WTC11 (cell line): ENCODE data around the gene AGAP1. TPM values are rescaled to one million over a fixed set of nuclear protein-coding genes. Genes with fewer than 3 reads are reported as not detected.

Source experiments
- ATAC-seq: fragments of 200-7000 bp; cut with Tn5 transposase; 2 replicates; pipeline ENCODE4 v1.10.0; 2021; ENCODE audit warnings: mild to moderate bottlenecking, moderate library complexity
- CTCF ChIA-PET: fragments of 300-600 bp; sonication (Branson Sonifier 250); formaldehyde crosslinking; loops from one replicate; lab custom pipeline; 2021; ENCODE audit warnings: antibody characterized with exemption; lab: Charles Lee
- POLR2A ChIA-PET: fragments of 350-600 bp; sonication (Branson Sonifier 250); formaldehyde crosslinking; loops from one replicate; lab custom pipeline; 2021; ENCODE audit warnings: antibody characterized with exemption; lab: Charles Lee
- DNase-seq: peaks from one replicate; pipeline ENCODE4 v3.0.0; 2021; ENCODE audit warnings: low spot score
- H3K27ac Mint-ChIP-seq: 2 replicates; pipeline ENCODE4 v1.8.0; 2021; ENCODE audit warnings: mixed read lengths
- H3K27me3 Mint-ChIP-seq: 2 replicates; pipeline ENCODE4 v1.8.0; 2021; ENCODE audit warnings: low read depth, mild to moderate bottlenecking, moderate library complexity, mixed read lengths
- H3K36me3 Mint-ChIP-seq: 2 replicates; pipeline ENCODE4 v1.8.0; 2021; ENCODE audit warnings: mixed read lengths
- H3K4me1 Mint-ChIP-seq: 2 replicates; pipeline ENCODE4 v1.8.0; 2022; ENCODE audit warnings: mixed read lengths
- H3K4me3 Mint-ChIP-seq: 2 replicates; pipeline ENCODE4 v1.8.0; 2021; ENCODE audit warnings: mild to moderate bottlenecking, moderate library complexity, mixed read lengths
- H3K9me3 Mint-ChIP-seq: 2 replicates; pipeline ENCODE4 v1.8.0; 2021; ENCODE audit warnings: mixed read lengths
- MXD4 ChIP-seq: fragments of 250-450 bp; sonication (Bioruptor Pico); IDR thresholded peaks from 2 replicates; pipeline ENCODE4 v1.8.0; 2021; ENCODE audit warnings: mild to moderate bottlenecking, moderate library complexity, borderline replicate concordance
- NFATC4 ChIP-seq: fragments of 250-450 bp; sonication (Bioruptor Pico); IDR thresholded peaks from 2 replicates; pipeline ENCODE4 v1.9.0; 2021; ENCODE audit warnings: mild to moderate bottlenecking
- NR2C2 ChIP-seq: sonication (generic); formaldehyde crosslinking; IDR thresholded peaks from 2 replicates; pipeline ENCODE4 v1.8.0; 2022; ENCODE audit warnings: mild to moderate bottlenecking, missing genetic modification reagents
- NR3C1 ChIP-seq: sonication (generic); formaldehyde crosslinking; conservative IDR thresholded peaks from 2 replicates; pipeline ENCODE4 v1.8.1; 2023; ENCODE audit warnings: low read depth, mild to moderate bottlenecking, missing genetic modification reagents
- RELA ChIP-seq: sonication (generic); formaldehyde crosslinking; IDR thresholded peaks from 2 replicates; pipeline ENCODE4 v1.8.1; 2022; ENCODE audit warnings: missing genetic modification reagents, mild to moderate bottlenecking, borderline replicate concordance
- RORB ChIP-seq: fragments of 250-450 bp; sonication (Bioruptor Pico); IDR thresholded peaks from 2 replicates; pipeline ENCODE4 v1.9.0; 2021; ENCODE audit warnings: mild to moderate bottlenecking
- TCF7 ChIP-seq: sonication (generic); formaldehyde crosslinking; IDR thresholded peaks from 2 replicates; pipeline ENCODE4 v1.8.0; 2022; ENCODE audit warnings: mild to moderate bottlenecking, low read depth, missing genetic modification reagents, moderate library complexity
- ZNF396 ChIP-seq: fragments of 250-450 bp; sonication (Bioruptor Pico); IDR thresholded peaks from 2 replicates; pipeline ENCODE4 v1.8.0; 2021; ENCODE audit warnings: mild to moderate bottlenecking, moderate library complexity, borderline replicate concordance
- ZNF423 ChIP-seq: fragments of 250-450 bp; sonication (Bioruptor Pico); IDR thresholded peaks from 2 replicates; pipeline ENCODE4 v2.1.2; 2022; ENCODE audit warnings: mild to moderate bottlenecking, moderate library complexity
- total RNA-seq: library from RNA; stranded (reverse); gene quantifications from 3 replicates; pipeline ENCODE4 v1.2.3, GENCODE V29; 2021
- TF ChIP-seq, protein P1 (sequence below): sonication (generic); formaldehyde crosslinking; IDR thresholded peaks from 2 replicates; pipeline ENCODE4 v1.8.1; 2023; ENCODE audit warnings: mild to moderate bottlenecking, missing genetic modification reagents, moderate library complexity
- TF ChIP-seq, protein P2 (sequence below): sonication (generic); formaldehyde crosslinking; IDR thresholded peaks from 2 replicates; pipeline ENCODE4 v1.8.1; 2022; ENCODE audit warnings: mild to moderate bottlenecking, missing genetic modification reagents, moderate library complexity, borderline replicate concordance
- TF ChIP-seq, protein P3 (sequence below): sonication (generic); formaldehyde crosslinking; IDR thresholded peaks from 2 replicates; pipeline ENCODE4 v1.8.1; 2023; ENCODE audit warnings: mild to moderate bottlenecking, missing genetic modification reagents, borderline replicate concordance
- TF ChIP-seq, protein P4 (sequence below): sonication (generic); formaldehyde crosslinking; IDR thresholded peaks from 2 replicates; pipeline ENCODE4 v1.8.1; 2022; ENCODE audit warnings: missing genetic modification reagents, borderline replicate concordance
- TF ChIP-seq, protein P5 (sequence below): sonication (generic); formaldehyde crosslinking; IDR thresholded peaks from 2 replicates; pipeline ENCODE4 v1.8.1; 2023; ENCODE audit warnings: mild to moderate bottlenecking, moderate library complexity, missing genetic modification reagents
- TF ChIP-seq, protein P6 (sequence below): fragments of 250-450 bp; sonication (Bioruptor Pico); IDR thresholded peaks from 2 replicates; pipeline ENCODE4 v1.8.0; 2021; ENCODE audit warnings: mild to moderate bottlenecking
- TF ChIP-seq, protein P7 (sequence below): fragments of 250-450 bp; sonication (Bioruptor Pico); IDR thresholded peaks from 2 replicates; pipeline ENCODE4 v1.9.0; 2021; ENCODE audit warnings: mild to moderate bottlenecking
- TF ChIP-seq, protein P8 (sequence below): sonication (generic); formaldehyde crosslinking; IDR thresholded peaks from 2 replicates; pipeline ENCODE4 v1.8.0; 2023; ENCODE audit warnings: mild to moderate bottlenecking, missing genetic modification reagents

Gene AGAP1
- total RNA-seq, 1 experiment from 2014 or later, result 49.3 TPM

DNA sequence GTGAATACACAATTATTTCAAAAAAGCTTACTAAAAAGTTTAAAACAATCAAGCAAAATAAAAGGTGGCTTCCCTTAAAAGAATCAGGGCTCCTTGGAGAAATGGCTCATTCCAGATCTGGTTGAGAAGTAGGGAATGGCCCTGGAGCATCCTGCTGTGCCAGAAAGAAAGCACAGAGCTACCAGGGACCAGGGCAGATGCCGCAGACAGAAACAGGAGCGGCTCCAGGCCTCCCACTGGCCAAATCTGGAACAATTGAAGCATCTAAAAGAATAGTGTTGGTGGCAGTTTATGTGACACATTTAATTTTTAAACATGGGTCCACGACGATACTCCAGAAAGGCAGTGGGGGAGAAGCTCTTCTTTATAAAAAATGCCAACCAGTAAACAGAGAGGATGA, 598.9 kb downstream of the AGAP1 start:
- no peak overlapping the region for H3K4me3 Mint-ChIP-seq
- ATAC-seq (peak; percentile 84), DNase-seq (no peak)
- ChIA-PET POLR2A (interaction anchor here (0.9 kb wide), 1 partner anchor 70 kb away, joined by 3 read pairs; no protein-coding TSS in a partner anchor), CTCF (interaction anchor here (0.7 to 1.9 kb wide), 8 partner anchors 14 to 327 kb away, joined by 3 to 6 read pairs (median 4); no protein-coding TSS in a partner anchor)
- H3K27ac Mint-ChIP-seq, result peak overlapping the region; percentile 34
- H3K4me1 Mint-ChIP-seq, result peaks cover 44% of the 10 kb centered on the region
- TF ChIP-seq, protein P1, sequence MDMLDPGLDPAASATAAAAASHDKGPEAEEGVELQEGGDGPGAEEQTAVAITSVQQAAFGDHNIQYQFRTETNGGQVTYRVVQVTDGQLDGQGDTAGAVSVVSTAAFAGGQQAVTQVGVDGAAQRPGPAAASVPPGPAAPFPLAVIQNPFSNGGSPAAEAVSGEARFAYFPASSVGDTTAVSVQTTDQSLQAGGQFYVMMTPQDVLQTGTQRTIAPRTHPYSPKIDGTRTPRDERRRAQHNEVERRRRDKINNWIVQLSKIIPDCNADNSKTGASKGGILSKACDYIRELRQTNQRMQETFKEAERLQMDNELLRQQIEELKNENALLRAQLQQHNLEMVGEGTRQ (CRISPR knock-in tag), result no peak
- no peak for TF ChIP-seq MXD4 (CRISPR knock-in tag)
- TF ChIP-seq TCF7 (CRISPR knock-in tag), result no peak
- no peak for TF ChIP-seq NFATC4 (CRISPR knock-in tag)
- TF ChIP-seq, protein P2, sequence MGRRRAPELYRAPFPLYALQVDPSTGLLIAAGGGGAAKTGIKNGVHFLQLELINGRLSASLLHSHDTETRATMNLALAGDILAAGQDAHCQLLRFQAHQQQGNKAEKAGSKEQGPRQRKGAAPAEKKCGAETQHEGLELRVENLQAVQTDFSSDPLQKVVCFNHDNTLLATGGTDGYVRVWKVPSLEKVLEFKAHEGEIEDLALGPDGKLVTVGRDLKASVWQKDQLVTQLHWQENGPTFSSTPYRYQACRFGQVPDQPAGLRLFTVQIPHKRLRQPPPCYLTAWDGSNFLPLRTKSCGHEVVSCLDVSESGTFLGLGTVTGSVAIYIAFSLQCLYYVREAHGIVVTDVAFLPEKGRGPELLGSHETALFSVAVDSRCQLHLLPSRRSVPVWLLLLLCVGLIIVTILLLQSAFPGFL, result no peak
- TF ChIP-seq, protein P3, sequence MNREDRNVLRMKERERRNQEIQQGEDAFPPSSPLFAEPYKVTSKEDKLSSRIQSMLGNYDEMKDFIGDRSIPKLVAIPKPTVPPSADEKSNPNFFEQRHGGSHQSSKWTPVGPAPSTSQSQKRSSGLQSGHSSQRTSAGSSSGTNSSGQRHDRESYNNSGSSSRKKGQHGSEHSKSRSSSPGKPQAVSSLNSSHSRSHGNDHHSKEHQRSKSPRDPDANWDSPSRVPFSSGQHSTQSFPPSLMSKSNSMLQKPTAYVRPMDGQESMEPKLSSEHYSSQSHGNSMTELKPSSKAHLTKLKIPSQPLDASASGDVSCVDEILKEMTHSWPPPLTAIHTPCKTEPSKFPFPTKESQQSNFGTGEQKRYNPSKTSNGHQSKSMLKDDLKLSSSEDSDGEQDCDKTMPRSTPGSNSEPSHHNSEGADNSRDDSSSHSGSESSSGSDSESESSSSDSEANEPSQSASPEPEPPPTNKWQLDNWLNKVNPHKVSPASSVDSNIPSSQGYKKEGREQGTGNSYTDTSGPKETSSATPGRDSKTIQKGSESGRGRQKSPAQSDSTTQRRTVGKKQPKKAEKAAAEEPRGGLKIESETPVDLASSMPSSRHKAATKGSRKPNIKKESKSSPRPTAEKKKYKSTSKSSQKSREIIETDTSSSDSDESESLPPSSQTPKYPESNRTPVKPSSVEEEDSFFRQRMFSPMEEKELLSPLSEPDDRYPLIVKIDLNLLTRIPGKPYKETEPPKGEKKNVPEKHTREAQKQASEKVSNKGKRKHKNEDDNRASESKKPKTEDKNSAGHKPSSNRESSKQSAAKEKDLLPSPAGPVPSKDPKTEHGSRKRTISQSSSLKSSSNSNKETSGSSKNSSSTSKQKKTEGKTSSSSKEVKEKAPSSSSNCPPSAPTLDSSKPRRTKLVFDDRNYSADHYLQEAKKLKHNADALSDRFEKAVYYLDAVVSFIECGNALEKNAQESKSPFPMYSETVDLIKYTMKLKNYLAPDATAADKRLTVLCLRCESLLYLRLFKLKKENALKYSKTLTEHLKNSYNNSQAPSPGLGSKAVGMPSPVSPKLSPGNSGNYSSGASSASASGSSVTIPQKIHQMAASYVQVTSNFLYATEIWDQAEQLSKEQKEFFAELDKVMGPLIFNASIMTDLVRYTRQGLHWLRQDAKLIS (CRISPR knock-in tag), result no peak
- TF ChIP-seq, protein P4, sequence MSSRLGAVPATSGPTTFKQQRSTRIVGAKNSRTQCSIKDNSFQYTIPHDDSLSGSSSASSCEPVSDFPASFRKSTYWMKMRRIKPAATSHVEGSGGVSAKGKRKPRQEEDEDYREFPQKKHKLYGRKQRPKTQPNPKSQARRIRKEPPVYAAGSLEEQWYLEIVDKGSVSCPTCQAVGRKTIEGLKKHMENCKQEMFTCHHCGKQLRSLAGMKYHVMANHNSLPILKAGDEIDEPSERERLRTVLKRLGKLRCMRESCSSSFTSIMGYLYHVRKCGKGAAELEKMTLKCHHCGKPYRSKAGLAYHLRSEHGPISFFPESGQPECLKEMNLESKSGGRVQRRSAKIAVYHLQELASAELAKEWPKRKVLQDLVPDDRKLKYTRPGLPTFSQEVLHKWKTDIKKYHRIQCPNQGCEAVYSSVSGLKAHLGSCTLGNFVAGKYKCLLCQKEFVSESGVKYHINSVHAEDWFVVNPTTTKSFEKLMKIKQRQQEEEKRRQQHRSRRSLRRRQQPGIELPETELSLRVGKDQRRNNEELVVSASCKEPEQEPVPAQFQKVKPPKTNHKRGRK (CRISPR knock-in tag), result no peak
- no peak for TF ChIP-seq ZNF423 (CRISPR knock-in tag)
- no peak for TF ChIP-seq RELA (CRISPR knock-in tag)
- TF ChIP-seq NR3C1 (CRISPR knock-in tag), result no peak
- TF ChIP-seq ZNF396, result no peak
- TF ChIP-seq, protein P5, sequence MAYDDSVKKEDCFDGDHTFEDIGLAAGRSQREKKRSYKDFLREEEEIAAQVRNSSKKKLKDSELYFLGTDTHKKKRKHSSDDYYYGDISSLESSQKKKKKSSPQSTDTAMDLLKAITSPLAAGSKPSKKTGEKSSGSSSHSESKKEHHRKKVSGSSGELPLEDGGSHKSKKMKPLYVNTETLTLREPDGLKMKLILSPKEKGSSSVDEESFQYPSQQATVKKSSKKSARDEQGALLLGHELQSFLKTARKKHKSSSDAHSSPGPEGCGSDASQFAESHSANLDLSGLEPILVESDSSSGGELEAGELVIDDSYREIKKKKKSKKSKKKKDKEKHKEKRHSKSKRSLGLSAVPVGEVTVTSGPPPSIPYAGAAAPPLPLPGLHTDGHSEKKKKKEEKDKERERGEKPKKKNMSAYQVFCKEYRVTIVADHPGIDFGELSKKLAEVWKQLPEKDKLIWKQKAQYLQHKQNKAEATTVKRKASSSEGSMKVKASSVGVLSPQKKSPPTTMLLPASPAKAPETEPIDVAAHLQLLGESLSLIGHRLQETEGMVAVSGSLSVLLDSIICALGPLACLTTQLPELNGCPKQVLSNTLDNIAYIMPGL (CRISPR knock-in tag), result no peak
- H3K27me3 Mint-ChIP-seq, result peaks cover 3% of the 10 kb centered on the region
- H3K9me3 Mint-ChIP-seq, result no peaks in the 10 kb centered on the region
- peaks cover 4% of the 10 kb centered on the region; the same call in 1 of the 2 replicates for H3K36me3 Mint-ChIP-seq

DNA sequence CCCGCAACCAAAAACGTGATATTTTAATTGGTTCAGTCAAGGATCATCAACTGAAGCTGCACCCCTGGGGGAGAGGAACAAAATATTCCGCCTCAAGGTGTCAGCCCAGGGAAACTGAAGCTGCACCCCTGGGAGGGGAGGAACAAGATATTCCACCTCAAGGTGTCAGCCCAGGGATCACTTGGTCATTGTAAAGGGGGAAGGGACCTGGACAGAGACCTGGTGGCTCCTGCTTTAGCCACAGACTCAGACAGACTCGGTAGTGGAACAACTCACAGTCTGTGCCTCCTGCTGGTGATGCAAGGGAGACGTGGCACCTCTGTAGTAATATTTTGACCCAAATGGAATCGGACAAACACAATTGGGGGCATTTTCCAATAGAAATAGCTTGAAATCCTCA, 599.3 kb downstream of the AGAP1 start:
- Mint-ChIP-seq H3K9me3 (no peaks in the 10 kb centered on the region), H3K36me3 (peaks cover 4% of the 10 kb centered on the region; the same call in 1 of the 2 replicates), H3K27ac (peak overlapping the region; percentile 34; the same call in 1 of the 2 replicates), H3K4me3 (no peak overlapping the region), H3K27me3 (peaks cover 2% of the 10 kb centered on the region; the same call in 1 of the 2 replicates), H3K4me1 (peaks cover 40% of the 10 kb centered on the region)
- CTCF ChIA-PET, result interaction anchor here (1.0 to 1.9 kb wide), 6 partner anchors 14 to 327 kb away, joined by 3 to 6 read pairs (median 4); no protein-coding TSS in a partner anchor
- ATAC-seq, result peak; percentile 35
- POLR2A ChIA-PET, result interaction anchor here (0.9 kb wide), 1 partner anchor 70 kb away, joined by 3 read pairs; no protein-coding TSS in a partner anchor
- no peak for DNase-seq
- TF ChIP-seq, protein P6, sequence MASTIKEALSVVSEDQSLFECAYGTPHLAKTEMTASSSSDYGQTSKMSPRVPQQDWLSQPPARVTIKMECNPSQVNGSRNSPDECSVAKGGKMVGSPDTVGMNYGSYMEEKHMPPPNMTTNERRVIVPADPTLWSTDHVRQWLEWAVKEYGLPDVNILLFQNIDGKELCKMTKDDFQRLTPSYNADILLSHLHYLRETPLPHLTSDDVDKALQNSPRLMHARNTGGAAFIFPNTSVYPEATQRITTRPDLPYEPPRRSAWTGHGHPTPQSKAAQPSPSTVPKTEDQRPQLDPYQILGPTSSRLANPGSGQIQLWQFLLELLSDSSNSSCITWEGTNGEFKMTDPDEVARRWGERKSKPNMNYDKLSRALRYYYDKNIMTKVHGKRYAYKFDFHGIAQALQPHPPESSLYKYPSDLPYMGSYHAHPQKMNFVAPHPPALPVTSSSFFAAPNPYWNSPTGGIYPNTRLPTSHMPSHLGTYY (CRISPR knock-in tag), result no peak
- TF ChIP-seq RORB (CRISPR knock-in tag) (no peak), ZNF396 (no peak), NR2C2 (no peak), ZNF423 (CRISPR knock-in tag) (no peak), NR3C1 (CRISPR knock-in tag) (no peak)
- TF ChIP-seq, protein P7, sequence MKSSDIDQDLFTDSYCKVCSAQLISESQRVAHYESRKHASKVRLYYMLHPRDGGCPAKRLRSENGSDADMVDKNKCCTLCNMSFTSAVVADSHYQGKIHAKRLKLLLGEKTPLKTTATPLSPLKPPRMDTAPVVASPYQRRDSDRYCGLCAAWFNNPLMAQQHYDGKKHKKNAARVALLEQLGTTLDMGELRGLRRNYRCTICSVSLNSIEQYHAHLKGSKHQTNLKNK (CRISPR knock-in tag), result no peak
- TF ChIP-seq, protein P8, sequence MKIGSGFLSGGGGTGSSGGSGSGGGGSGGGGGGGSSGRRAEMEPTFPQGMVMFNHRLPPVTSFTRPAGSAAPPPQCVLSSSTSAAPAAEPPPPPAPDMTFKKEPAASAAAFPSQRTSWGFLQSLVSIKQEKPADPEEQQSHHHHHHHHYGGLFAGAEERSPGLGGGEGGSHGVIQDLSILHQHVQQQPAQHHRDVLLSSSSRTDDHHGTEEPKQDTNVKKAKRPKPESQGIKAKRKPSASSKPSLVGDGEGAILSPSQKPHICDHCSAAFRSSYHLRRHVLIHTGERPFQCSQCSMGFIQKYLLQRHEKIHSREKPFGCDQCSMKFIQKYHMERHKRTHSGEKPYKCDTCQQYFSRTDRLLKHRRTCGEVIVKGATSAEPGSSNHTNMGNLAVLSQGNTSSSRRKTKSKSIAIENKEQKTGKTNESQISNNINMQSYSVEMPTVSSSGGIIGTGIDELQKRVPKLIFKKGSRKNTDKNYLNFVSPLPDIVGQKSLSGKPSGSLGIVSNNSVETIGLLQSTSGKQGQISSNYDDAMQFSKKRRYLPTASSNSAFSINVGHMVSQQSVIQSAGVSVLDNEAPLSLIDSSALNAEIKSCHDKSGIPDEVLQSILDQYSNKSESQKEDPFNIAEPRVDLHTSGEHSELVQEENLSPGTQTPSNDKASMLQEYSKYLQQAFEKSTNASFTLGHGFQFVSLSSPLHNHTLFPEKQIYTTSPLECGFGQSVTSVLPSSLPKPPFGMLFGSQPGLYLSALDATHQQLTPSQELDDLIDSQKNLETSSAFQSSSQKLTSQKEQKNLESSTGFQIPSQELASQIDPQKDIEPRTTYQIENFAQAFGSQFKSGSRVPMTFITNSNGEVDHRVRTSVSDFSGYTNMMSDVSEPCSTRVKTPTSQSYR (CRISPR knock-in tag), result no peak
- TF ChIP-seq, protein P4 (CRISPR knock-in tag), result no peak
